WTC11 (cell line): Measurements from ENCODE around the gene CDNF. TPM values are rescaled to one million over a fixed set of nuclear protein-coding genes. Genes with fewer than 3 reads are reported as not detected.

Experiments
- ATAC-seq: fragments of 200-7000 bp; cut with Tn5 transposase; 2 replicates; pipeline ENCODE4 v1.10.0; 2021; ENCODE audit warnings: mild to moderate bottlenecking, moderate library complexity
- CTCF ChIA-PET: fragments of 300-600 bp; sonication (Branson Sonifier 250); formaldehyde crosslinking; loops from one replicate; lab custom pipeline; 2021; ENCODE audit warnings: antibody characterized with exemption; lab: Charles Lee
- POLR2A ChIA-PET: fragments of 350-600 bp; sonication (Branson Sonifier 250); formaldehyde crosslinking; loops from one replicate; lab custom pipeline; 2021; ENCODE audit warnings: antibody characterized with exemption; lab: Charles Lee
- DNase-seq: peaks from one replicate; pipeline ENCODE4 v3.0.0; 2021; ENCODE audit warnings: low spot score
- H3K27ac Mint-ChIP-seq: 2 replicates; pipeline ENCODE4 v1.8.0; 2021; ENCODE audit warnings: mixed read lengths
- H3K27me3 Mint-ChIP-seq: 2 replicates; pipeline ENCODE4 v1.8.0; 2021; ENCODE audit warnings: low read depth, mild to moderate bottlenecking, moderate library complexity, mixed read lengths
- H3K36me3 Mint-ChIP-seq: 2 replicates; pipeline ENCODE4 v1.8.0; 2021; ENCODE audit warnings: mixed read lengths
- H3K4me1 Mint-ChIP-seq: 2 replicates; pipeline ENCODE4 v1.8.0; 2022; ENCODE audit warnings: mixed read lengths
- H3K4me3 Mint-ChIP-seq: 2 replicates; pipeline ENCODE4 v1.8.0; 2021; ENCODE audit warnings: mild to moderate bottlenecking, moderate library complexity, mixed read lengths
- H3K9me3 Mint-ChIP-seq: 2 replicates; pipeline ENCODE4 v1.8.0; 2021; ENCODE audit warnings: mixed read lengths
- ATF1 ChIP-seq: sonication (generic); formaldehyde crosslinking; IDR thresholded peaks from 2 replicates; pipeline ENCODE4 v1.8.1; 2023; ENCODE audit warnings: mild to moderate bottlenecking, moderate library complexity, missing genetic modification reagents
- CREB1 ChIP-seq: sonication (generic); formaldehyde crosslinking; IDR thresholded peaks from 2 replicates; pipeline ENCODE4 v1.8.0; 2023; ENCODE audit warnings: mild to moderate bottlenecking, missing genetic modification reagents
- GRHL2 ChIP-seq: fragments of 250-450 bp; sonication (Bioruptor Pico); IDR thresholded peaks from 2 replicates; pipeline ENCODE4 v1.8.0; 2022; ENCODE audit warnings: mild to moderate bottlenecking, moderate library complexity; ENCODE audit not compliant: insufficient replicate concordance, severe bottlenecking
- JAZF1 ChIP-seq: fragments of 250-450 bp; sonication (Bioruptor Pico); IDR thresholded peaks from 2 replicates; pipeline ENCODE4 v1.9.0; 2021; ENCODE audit warnings: moderate library complexity, mild to moderate bottlenecking, inconsistent platforms
- NFYB ChIP-seq: sonication (generic); formaldehyde crosslinking; conservative IDR thresholded peaks from 2 replicates; pipeline ENCODE4 v1.8.0; 2022; ENCODE audit warnings: low read depth, missing genetic modification reagents
- NR3C1 ChIP-seq: sonication (generic); formaldehyde crosslinking; conservative IDR thresholded peaks from 2 replicates; pipeline ENCODE4 v1.8.1; 2023; ENCODE audit warnings: low read depth, mild to moderate bottlenecking, missing genetic modification reagents
- PRRX2 ChIP-seq: fragments of 250-450 bp; sonication (Bioruptor Pico); IDR thresholded peaks from 2 replicates; pipeline ENCODE4 v1.8.0; 2021; ENCODE audit warnings: mild to moderate bottlenecking
- RELA ChIP-seq: sonication (generic); formaldehyde crosslinking; IDR thresholded peaks from 2 replicates; pipeline ENCODE4 v1.8.1; 2022; ENCODE audit warnings: missing genetic modification reagents, mild to moderate bottlenecking, borderline replicate concordance
- TEAD4 ChIP-seq: sonication (generic); formaldehyde crosslinking; IDR thresholded peaks from 2 replicates; pipeline ENCODE4 v1.8.0; 2022; ENCODE audit warnings: mild to moderate bottlenecking, missing genetic modification reagents
- ZBTB21 ChIP-seq: sonication (generic); formaldehyde crosslinking; IDR thresholded peaks from 2 replicates; pipeline ENCODE4 v1.8.1; 2023; ENCODE audit warnings: mild to moderate bottlenecking, missing genetic modification reagents, borderline replicate concordance
- ZNF138 ChIP-seq: sonication (generic); formaldehyde crosslinking; conservative IDR thresholded peaks from 2 replicates; pipeline ENCODE4 v1.8.1; 2022; ENCODE audit warnings: mild to moderate bottlenecking, moderate library complexity, missing genetic modification reagents
- ZNF232 ChIP-seq: sonication (generic); formaldehyde crosslinking; IDR thresholded peaks from 2 replicates; pipeline ENCODE4 v1.8.0; 2022; ENCODE audit warnings: mild to moderate bottlenecking, missing genetic modification reagents
- ZNF671 ChIP-seq: fragments of 250-450 bp; sonication (Bioruptor Pico); IDR thresholded peaks from 2 replicates; pipeline ENCODE4 v1.8.0; 2021; ENCODE audit warnings: mild to moderate bottlenecking
- total RNA-seq: library from RNA; stranded (reverse); gene quantifications from 3 replicates; pipeline ENCODE4 v1.2.3, GENCODE V29; 2021
- TF ChIP-seq, protein P1 (sequence below): fragments of 250-450 bp; sonication (Bioruptor Pico); IDR thresholded peaks from 2 replicates; pipeline ENCODE4 v1.9.0; 2021; ENCODE audit warnings: mild to moderate bottlenecking, borderline replicate concordance
- TF ChIP-seq, protein P2 (sequence below): fragments of 250-450 bp; sonication (Bioruptor Pico); IDR thresholded peaks from 2 replicates; pipeline ENCODE4 v1.8.0; 2021; ENCODE audit warnings: mild to moderate bottlenecking
- TF ChIP-seq, protein P3 (sequence below): sonication (generic); formaldehyde crosslinking; IDR thresholded peaks from 2 replicates; pipeline ENCODE4 v1.8.0; 2022; ENCODE audit warnings: mild to moderate bottlenecking, missing genetic modification reagents
- TF ChIP-seq, protein P4 (sequence below): sonication (generic); formaldehyde crosslinking; IDR thresholded peaks from 2 replicates; pipeline ENCODE4 v1.8.0; 2022; ENCODE audit warnings: mild to moderate bottlenecking, missing genetic modification reagents
- TF ChIP-seq, protein P5 (sequence below): sonication (generic); formaldehyde crosslinking; IDR thresholded peaks from 2 replicates; pipeline ENCODE4 v1.8.1; 2022; ENCODE audit warnings: mild to moderate bottlenecking, moderate library complexity, missing genetic modification reagents
- TF ChIP-seq, protein P6 (sequence below): sonication (generic); formaldehyde crosslinking; IDR thresholded peaks from 2 replicates; pipeline ENCODE4 v1.8.0; 2022; ENCODE audit warnings: mild to moderate bottlenecking, missing genetic modification reagents
- TF ChIP-seq, protein P7 (sequence below): sonication (generic); formaldehyde crosslinking; IDR thresholded peaks from 2 replicates; pipeline ENCODE4 v1.8.1; 2022; ENCODE audit warnings: missing genetic modification reagents, borderline replicate concordance
- TF ChIP-seq, protein P8 (sequence below): sonication (generic); formaldehyde crosslinking; conservative IDR thresholded peaks from 2 replicates; pipeline ENCODE4 v1.8.1; 2022; ENCODE audit warnings: mild to moderate bottlenecking, missing genetic modification reagents
- TF ChIP-seq, protein P9 (sequence below): fragments of 250-450 bp; sonication (Bioruptor Pico); IDR thresholded peaks from 2 replicates; pipeline ENCODE4 v1.9.0; 2021; ENCODE audit warnings: mild to moderate bottlenecking

Gene CDNF
- total RNA-seq, 1 experiment from 2014 or later, result 1.4 TPM

DNA sequence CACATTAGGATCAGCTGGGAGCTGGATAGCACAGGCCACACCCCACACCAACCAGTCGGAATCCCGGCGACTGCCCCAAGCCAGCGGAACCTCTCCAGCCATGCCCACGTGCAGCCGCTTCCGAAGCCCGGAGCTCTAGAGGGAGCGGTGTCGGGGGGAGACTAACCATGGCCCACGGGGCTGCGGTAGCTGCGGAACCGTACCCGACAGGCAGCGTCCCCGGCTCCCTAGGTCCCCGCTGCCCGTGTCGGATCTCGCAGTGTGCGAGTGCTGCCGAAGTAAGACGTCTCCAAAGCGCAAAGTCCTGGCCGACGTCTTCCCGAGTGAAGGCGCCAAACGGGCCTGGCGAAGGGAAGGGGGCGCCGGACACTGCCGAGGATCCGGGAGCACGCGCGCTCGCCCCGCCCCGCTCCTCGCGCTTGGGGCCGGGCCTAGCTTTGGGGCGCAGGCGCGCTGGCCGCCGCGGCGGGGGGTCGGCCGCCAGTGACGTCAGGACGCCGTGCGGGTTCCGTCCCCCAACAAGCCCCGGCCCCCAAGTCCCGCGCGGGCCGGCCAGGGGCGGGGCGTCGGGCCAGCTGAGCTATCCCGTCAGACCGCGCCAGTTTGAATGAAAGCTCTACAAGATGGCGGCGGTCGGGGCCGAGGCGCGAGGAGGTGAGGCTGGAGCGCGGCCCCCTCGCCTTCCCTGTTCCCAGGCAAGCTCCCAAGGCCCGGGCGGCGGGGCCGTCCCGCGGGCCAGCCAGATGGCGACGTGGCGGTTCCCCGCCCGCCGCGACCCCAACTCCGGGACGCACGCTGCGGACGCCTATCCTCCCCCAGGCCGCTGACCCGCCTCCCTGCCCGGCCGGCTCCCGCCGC, 40.7 kb upstream of the CDNF start, which contains the start of gene SUV39H2:
SUV39H2 (plus strand) TSS at position 601 of the 858 bp plus-strand sequence; CDS start at position 624, 23 bp downstream.
- no peaks in the 10 kb centered on the region for H3K9me3 Mint-ChIP-seq
- POLR2A ChIA-PET, result interaction anchor here (0.5 to 3.9 kb wide), 14 partner anchors 9 to 693 kb away, joined by 3 to 75 read pairs (median 4); partner anchors contain the start of genes CDNF, DCLRE1C, HSPA14 and MEIG1
- peak within 1 kb of the TSS; percentile 94 for H3K4me3 Mint-ChIP-seq
- peaks cover 43% of the 10 kb centered on the region for H3K4me1 Mint-ChIP-seq
- peak; percentile 95 for DNase-seq
- peaks cover 13% of the 10 kb centered on the region for H3K36me3 Mint-ChIP-seq
- no peaks in the 10 kb centered on the region for H3K27me3 Mint-ChIP-seq
- peak within 1 kb of the TSS; percentile 97 for H3K27ac Mint-ChIP-seq
- CTCF ChIA-PET, result interaction anchor here (0.7 to 1.8 kb wide), 10 partner anchors 11 to 678 kb away, joined by 3 to 11 read pairs (median 4); partner anchors contain the start of genes CDNF, DCLRE1C, HSPA14 and MEIG1
- ATAC-seq, result peak; percentile 80
- TF ChIP-seq, protein P1, sequence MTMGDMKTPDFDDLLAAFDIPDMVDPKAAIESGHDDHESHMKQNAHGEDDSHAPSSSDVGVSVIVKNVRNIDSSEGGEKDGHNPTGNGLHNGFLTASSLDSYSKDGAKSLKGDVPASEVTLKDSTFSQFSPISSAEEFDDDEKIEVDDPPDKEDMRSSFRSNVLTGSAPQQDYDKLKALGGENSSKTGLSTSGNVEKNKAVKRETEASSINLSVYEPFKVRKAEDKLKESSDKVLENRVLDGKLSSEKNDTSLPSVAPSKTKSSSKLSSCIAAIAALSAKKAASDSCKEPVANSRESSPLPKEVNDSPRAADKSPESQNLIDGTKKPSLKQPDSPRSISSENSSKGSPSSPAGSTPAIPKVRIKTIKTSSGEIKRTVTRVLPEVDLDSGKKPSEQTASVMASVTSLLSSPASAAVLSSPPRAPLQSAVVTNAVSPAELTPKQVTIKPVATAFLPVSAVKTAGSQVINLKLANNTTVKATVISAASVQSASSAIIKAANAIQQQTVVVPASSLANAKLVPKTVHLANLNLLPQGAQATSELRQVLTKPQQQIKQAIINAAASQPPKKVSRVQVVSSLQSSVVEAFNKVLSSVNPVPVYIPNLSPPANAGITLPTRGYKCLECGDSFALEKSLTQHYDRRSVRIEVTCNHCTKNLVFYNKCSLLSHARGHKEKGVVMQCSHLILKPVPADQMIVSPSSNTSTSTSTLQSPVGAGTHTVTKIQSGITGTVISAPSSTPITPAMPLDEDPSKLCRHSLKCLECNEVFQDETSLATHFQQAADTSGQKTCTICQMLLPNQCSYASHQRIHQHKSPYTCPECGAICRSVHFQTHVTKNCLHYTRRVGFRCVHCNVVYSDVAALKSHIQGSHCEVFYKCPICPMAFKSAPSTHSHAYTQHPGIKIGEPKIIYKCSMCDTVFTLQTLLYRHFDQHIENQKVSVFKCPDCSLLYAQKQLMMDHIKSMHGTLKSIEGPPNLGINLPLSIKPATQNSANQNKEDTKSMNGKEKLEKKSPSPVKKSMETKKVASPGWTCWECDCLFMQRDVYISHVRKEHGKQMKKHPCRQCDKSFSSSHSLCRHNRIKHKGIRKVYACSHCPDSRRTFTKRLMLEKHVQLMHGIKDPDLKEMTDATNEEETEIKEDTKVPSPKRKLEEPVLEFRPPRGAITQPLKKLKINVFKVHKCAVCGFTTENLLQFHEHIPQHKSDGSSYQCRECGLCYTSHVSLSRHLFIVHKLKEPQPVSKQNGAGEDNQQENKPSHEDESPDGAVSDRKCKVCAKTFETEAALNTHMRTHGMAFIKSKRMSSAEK (CRISPR knock-in tag), result no peak
- TF ChIP-seq CREB1 (no peak), JAZF1 (CRISPR knock-in tag) (no peak), GRHL2 (CRISPR knock-in tag) (no peak), NFYB (CRISPR knock-in tag) (no peak), NR3C1 (CRISPR knock-in tag) (no peak), ZNF232 (no peak), ZBTB21 (CRISPR knock-in tag) (peak; percentile 26), ZNF671 (CRISPR knock-in tag) (no peak), ZNF138 (CRISPR knock-in tag) (0 out of 2 replicates have a peak, but pooled peaks have one; percentile 11), PRRX2 (no peak), RELA (CRISPR knock-in tag) (no peak), ATF1 (CRISPR knock-in tag) (0 out of 2 replicates have a peak, but pooled peaks have one; percentile 0), TEAD4 (0 out of 2 replicates have a peak, but pooled peaks have one; percentile 55)
- TF ChIP-seq, protein P2, sequence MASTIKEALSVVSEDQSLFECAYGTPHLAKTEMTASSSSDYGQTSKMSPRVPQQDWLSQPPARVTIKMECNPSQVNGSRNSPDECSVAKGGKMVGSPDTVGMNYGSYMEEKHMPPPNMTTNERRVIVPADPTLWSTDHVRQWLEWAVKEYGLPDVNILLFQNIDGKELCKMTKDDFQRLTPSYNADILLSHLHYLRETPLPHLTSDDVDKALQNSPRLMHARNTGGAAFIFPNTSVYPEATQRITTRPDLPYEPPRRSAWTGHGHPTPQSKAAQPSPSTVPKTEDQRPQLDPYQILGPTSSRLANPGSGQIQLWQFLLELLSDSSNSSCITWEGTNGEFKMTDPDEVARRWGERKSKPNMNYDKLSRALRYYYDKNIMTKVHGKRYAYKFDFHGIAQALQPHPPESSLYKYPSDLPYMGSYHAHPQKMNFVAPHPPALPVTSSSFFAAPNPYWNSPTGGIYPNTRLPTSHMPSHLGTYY (CRISPR knock-in tag), result no peak
- TF ChIP-seq, protein P3, sequence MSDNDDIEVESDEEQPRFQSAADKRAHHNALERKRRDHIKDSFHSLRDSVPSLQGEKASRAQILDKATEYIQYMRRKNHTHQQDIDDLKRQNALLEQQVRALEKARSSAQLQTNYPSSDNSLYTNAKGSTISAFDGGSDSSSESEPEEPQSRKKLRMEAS (CRISPR knock-in tag), result peak; percentile 94
- TF ChIP-seq, protein P4, sequence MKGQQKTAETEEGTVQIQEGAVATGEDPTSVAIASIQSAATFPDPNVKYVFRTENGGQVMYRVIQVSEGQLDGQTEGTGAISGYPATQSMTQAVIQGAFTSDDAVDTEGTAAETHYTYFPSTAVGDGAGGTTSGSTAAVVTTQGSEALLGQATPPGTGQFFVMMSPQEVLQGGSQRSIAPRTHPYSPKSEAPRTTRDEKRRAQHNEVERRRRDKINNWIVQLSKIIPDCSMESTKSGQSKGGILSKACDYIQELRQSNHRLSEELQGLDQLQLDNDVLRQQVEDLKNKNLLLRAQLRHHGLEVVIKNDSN (CRISPR knock-in tag), result peak; percentile 72
- TF ChIP-seq, protein P5, sequence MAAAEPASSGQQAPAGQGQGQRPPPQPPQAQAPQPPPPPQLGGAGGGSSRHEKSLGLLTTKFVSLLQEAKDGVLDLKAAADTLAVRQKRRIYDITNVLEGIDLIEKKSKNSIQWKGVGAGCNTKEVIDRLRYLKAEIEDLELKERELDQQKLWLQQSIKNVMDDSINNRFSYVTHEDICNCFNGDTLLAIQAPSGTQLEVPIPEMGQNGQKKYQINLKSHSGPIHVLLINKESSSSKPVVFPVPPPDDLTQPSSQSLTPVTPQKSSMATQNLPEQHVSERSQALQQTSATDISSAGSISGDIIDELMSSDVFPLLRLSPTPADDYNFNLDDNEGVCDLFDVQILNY (CRISPR knock-in tag), result peak; percentile 73
- TF ChIP-seq, protein P6, sequence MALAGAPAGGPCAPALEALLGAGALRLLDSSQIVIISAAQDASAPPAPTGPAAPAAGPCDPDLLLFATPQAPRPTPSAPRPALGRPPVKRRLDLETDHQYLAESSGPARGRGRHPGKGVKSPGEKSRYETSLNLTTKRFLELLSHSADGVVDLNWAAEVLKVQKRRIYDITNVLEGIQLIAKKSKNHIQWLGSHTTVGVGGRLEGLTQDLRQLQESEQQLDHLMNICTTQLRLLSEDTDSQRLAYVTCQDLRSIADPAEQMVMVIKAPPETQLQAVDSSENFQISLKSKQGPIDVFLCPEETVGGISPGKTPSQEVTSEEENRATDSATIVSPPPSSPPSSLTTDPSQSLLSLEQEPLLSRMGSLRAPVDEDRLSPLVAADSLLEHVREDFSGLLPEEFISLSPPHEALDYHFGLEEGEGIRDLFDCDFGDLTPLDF (CRISPR knock-in tag), result no peak
- TF ChIP-seq, protein P7, sequence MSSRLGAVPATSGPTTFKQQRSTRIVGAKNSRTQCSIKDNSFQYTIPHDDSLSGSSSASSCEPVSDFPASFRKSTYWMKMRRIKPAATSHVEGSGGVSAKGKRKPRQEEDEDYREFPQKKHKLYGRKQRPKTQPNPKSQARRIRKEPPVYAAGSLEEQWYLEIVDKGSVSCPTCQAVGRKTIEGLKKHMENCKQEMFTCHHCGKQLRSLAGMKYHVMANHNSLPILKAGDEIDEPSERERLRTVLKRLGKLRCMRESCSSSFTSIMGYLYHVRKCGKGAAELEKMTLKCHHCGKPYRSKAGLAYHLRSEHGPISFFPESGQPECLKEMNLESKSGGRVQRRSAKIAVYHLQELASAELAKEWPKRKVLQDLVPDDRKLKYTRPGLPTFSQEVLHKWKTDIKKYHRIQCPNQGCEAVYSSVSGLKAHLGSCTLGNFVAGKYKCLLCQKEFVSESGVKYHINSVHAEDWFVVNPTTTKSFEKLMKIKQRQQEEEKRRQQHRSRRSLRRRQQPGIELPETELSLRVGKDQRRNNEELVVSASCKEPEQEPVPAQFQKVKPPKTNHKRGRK (CRISPR knock-in tag), result no peak
- TF ChIP-seq, protein P8, sequence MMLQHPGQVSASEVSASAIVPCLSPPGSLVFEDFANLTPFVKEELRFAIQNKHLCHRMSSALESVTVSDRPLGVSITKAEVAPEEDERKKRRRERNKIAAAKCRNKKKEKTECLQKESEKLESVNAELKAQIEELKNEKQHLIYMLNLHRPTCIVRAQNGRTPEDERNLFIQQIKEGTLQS (CRISPR knock-in tag), result no peak
- TF ChIP-seq, protein P9, sequence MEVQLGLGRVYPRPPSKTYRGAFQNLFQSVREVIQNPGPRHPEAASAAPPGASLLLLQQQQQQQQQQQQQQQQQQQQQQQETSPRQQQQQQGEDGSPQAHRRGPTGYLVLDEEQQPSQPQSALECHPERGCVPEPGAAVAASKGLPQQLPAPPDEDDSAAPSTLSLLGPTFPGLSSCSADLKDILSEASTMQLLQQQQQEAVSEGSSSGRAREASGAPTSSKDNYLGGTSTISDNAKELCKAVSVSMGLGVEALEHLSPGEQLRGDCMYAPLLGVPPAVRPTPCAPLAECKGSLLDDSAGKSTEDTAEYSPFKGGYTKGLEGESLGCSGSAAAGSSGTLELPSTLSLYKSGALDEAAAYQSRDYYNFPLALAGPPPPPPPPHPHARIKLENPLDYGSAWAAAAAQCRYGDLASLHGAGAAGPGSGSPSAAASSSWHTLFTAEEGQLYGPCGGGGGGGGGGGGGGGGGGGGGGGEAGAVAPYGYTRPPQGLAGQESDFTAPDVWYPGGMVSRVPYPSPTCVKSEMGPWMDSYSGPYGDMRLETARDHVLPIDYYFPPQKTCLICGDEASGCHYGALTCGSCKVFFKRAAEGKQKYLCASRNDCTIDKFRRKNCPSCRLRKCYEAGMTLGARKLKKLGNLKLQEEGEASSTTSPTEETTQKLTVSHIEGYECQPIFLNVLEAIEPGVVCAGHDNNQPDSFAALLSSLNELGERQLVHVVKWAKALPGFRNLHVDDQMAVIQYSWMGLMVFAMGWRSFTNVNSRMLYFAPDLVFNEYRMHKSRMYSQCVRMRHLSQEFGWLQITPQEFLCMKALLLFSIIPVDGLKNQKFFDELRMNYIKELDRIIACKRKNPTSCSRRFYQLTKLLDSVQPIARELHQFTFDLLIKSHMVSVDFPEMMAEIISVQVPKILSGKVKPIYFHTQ (CRISPR knock-in tag), result no peak
